Mammary microvascular endothelial cell (primary cell): Measurements from ENCODE around the gene PLXDC1. TPM values are rescaled to one million over a fixed set of nuclear protein-coding genes. Genes with fewer than 3 reads are reported as not detected.

ENCODE experiments used
- total RNA-seq: library from RNA; depleted of rRNA; stranded (reverse); fragments of >200 nt; gene quantifications from 2 replicates; pipeline ENCODE4 v1.2.3, GENCODE V29; 2015

Gene PLXDC1
- total RNA-seq: not detected in 2 replicates

GRCh38 chr17:39151150-39151942, at the start of gene PLXDC1:
Gene PLXDC1 (minus strand): TSS chr17:39151637. CDS start chr17:39151437, 200 bp downstream.

GRCh38 chr17:39200070-39200879, 48.8 kb upstream of the PLXDC1 start, which contains the start of gene RPL19:
Gene RPL19 (plus strand): TSS chr17:39200283. CDS start chr17:39200345, 62 bp downstream.

GRCh38 chr17:39197380-39198185, 46.1 kb upstream of the PLXDC1 start, which contains the start of gene CACNB1:
Gene CACNB1 (minus strand): TSS chr17:39197669. CDS start chr17:39197495, 174 bp downstream.

GRCh38 chr17:39165841-39166349, 14.5 kb upstream of the PLXDC1 start, which contains the start of gene ARL5C:
Gene ARL5C (minus strand): TSS chr17:39166161. CDS start chr17:39165760, 401 bp downstream.

Other genes starting within 250 kb of the PLXDC1 start
- 0.27 TPM in 1 of 2 replicates, not detected in the other for gene FBXO47, start 184.2 kb downstream of the PLXDC1 start, total RNA-seq
- not detected in 2 replicates for gene ARL5C, start 14.5 kb upstream of the PLXDC1 start, total RNA-seq
- gene CACNB1, start 46.0 kb upstream of the PLXDC1 start, total RNA-seq: 0.93 and 1.1 TPM in 2 replicates
- gene RPL19, start 48.6 kb upstream of the PLXDC1 start, total RNA-seq: 2,488 and 2,537 TPM in 2 replicates
- gene STAC2, start 74.3 kb upstream of the PLXDC1 start, total RNA-seq: not detected in 2 replicates
- 5.3 and 6.2 TPM in 2 replicates for gene FBXL20, start 250.0 kb upstream of the PLXDC1 start, total RNA-seq